Neural progenitor cell (in vitro differentiated cells): ENCODE data around the gene NBAS.

Experiments used
- CTCF ChIP-seq: fragments of 200-600 bp; sonication (generic); IDR thresholded peaks from 2 replicates; pipeline ENCODE4 v1.5.1; 2017; ENCODE audit warnings: antibody characterized with exemption, mild to moderate bottlenecking
- EZH2 ChIP-seq: fragments of 200-600 bp; sonication (generic); IDR thresholded peaks from 2 replicates; pipeline ENCODE4 v1.6.1; 2017; ENCODE audit warnings: antibody characterized with exemption, mild to moderate bottlenecking, moderate library complexity
- EZH2phosphoT487 ChIP-seq: fragments of 200-600 bp; sonication (generic); IDR thresholded peaks from 2 replicates; pipeline ENCODE4 v1.6.1; 2017; ENCODE audit warnings: antibody characterized with exemption

- no peak for TF ChIP-seq CTCF
- no peak for TF ChIP-seq EZH2
- no peak for TF ChIP-seq EZH2phosphoT487
These were observed 214.5 kb downstream of the NBAS start for GRCh38 chr2:15346624-15347023.
